ENCODE results near the gene COMMD4. TPM values are rescaled to one million over a fixed set of nuclear protein-coding genes. Genes with fewer than 3 reads are reported as not detected.

Gene COMMD4
- total RNA-seq, 2 experiments from 2014 or later, result 123 to 133 TPM

DNA sequence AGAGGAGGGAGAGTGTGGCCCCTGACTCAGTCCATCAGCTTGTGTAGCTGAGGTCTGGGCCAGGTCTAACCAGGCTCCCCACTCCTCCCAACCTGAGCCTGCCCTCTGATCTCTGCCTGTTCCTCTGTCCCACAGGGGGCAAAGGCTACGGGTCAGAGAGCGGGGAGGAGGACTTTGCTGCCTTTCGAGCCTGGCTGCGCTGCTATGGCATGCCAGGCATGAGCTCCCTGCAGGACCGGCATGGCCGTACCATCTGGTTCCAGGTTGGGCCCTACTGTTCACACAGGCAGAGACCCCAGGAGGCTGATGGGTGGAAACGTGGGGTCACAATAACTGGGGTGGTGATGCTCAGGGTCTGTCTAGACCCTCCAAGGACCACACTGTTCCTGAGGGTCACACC lies 17.7 kb downstream of the COMMD4 start:
- ChIA-PET POLR2A (interaction anchor here (1.3 kb wide), 1 partner anchor 14 kb away, joined by 3 read pairs; no protein-coding TSS in a partner anchor), CTCF (ENCODE audit: unreplicated experiment) (no interaction called here)
- Histone ChIP-seq H3K79me2 (ENCODE audit: insufficient read depth, low read depth, low read length) (no peaks in the 10 kb centered on the region), H3K4me2 (ENCODE audit: low read length) (no peak overlapping the region), H3K9me3 (ENCODE audit: low read length) (no peaks in the 10 kb centered on the region; the same call in 1 of the 2 replicates), H2AFZ (ENCODE audit: low read length) (no peak overlapping the region), H3K4me1 (ENCODE audit: insufficient read depth, low read length, poor library complexity, severe bottlenecking) (peaks cover 23% of the 10 kb centered on the region), H3K4me3 (ENCODE audit: low read depth, low read length, poor library complexity, severe bottlenecking) (no peak overlapping the region), H3K36me3 (ENCODE audit: insufficient read depth, low read length) (peaks cover 84% of the 10 kb centered on the region), H3K9me2 (ENCODE audit: insufficient read depth, low read length) (no peaks in the 10 kb centered on the region), H3K27ac (ENCODE audit: low read depth, low read length, poor library complexity, severe bottlenecking) (no peak overlapping the region), H4K20me1 (ENCODE audit: insufficient read depth, low read length) (no peaks in the 10 kb centered on the region)
- intact Hi-C loops (cut with micrococcal nuclease; ENCODE audit: unreplicated experiment), result no loop called here
- DNase-seq (ENCODE audit: low spot score), result no peak
- TF ChIP-seq EZH2phosphoT487 (IDR thresholded peaks at IDR 0.05; ENCODE audit: borderline replicate concordance, low read depth, low read length), result no peak
- TF ChIP-seq CTCF (conservative IDR thresholded peaks at IDR 0.05; ENCODE audit: low read length), result no peak
- BruUV-seq (replicated peaks), result no TSS peak

GRCh38 chr15:75354454-75354853 lies 18.6 kb downstream of the COMMD4 start:
- no peak overlapping the region for H3K4me3 ChIP-seq (ENCODE audit: low read depth, low read length, poor library complexity, severe bottlenecking)
- no peaks in the 10 kb centered on the region for H3K79me2 ChIP-seq (ENCODE audit: insufficient read depth, low read depth, low read length)
- ChIA-PET CTCF (ENCODE audit: unreplicated experiment) (no interaction called here), POLR2A (interaction anchor here (1.3 kb wide), 1 partner anchor 13 kb away, joined by 3 read pairs; no protein-coding TSS in a partner anchor)
- no peaks in the 10 kb centered on the region; the same call in 1 of the 2 replicates for H3K9me3 ChIP-seq (ENCODE audit: low read length)
- H2AFZ ChIP-seq (ENCODE audit: low read length), result no peak overlapping the region
- no peak overlapping the region for H3K4me2 ChIP-seq (ENCODE audit: low read length)
- BruUV-seq (replicated peaks), result TSS peak; percentile 10
- H3K9me2 ChIP-seq (ENCODE audit: insufficient read depth, low read length), result no peaks in the 10 kb centered on the region
- H4K20me1 ChIP-seq (ENCODE audit: insufficient read depth, low read length), result no peaks in the 10 kb centered on the region
- intact Hi-C loops (cut with micrococcal nuclease; ENCODE audit: unreplicated experiment), result no loop called here
- H3K36me3 ChIP-seq (ENCODE audit: insufficient read depth, low read length), result peaks cover 78% of the 10 kb centered on the region
- DNase-seq (ENCODE audit: low spot score), result no peak
- TF ChIP-seq EZH2phosphoT487 (IDR thresholded peaks at IDR 0.05; ENCODE audit: borderline replicate concordance, low read depth, low read length), result no peak
- TF ChIP-seq CTCF (conservative IDR thresholded peaks at IDR 0.05; ENCODE audit: low read length), result no peak
- peaks cover 15% of the 10 kb centered on the region for H3K4me1 ChIP-seq (ENCODE audit: insufficient read depth, low read length, poor library complexity, severe bottlenecking)
- H3K27ac ChIP-seq (ENCODE audit: low read depth, low read length, poor library complexity, severe bottlenecking), result no peak overlapping the region

- ChIA-PET CTCF (ENCODE audit: unreplicated experiment) (no interaction called here), POLR2A (no interaction called here)
- Histone ChIP-seq H3K4me2 (ENCODE audit: low read length) (no peak overlapping the region), H3K9me3 (ENCODE audit: low read length) (no peaks in the 10 kb centered on the region), H3K79me2 (ENCODE audit: insufficient read depth, low read depth, low read length) (no peaks in the 10 kb centered on the region), H3K4me3 (ENCODE audit: low read depth, low read length, poor library complexity, severe bottlenecking) (no peak overlapping the region), H2AFZ (ENCODE audit: low read length) (no peak overlapping the region), H4K20me1 (ENCODE audit: insufficient read depth, low read length) (no peaks in the 10 kb centered on the region), H3K4me1 (ENCODE audit: insufficient read depth, low read length, poor library complexity, severe bottlenecking) (peaks cover 6% of the 10 kb centered on the region), H3K36me3 (ENCODE audit: insufficient read depth, low read length) (peaks cover 69% of the 10 kb centered on the region), H3K9me2 (ENCODE audit: insufficient read depth, low read length) (no peaks in the 10 kb centered on the region), H3K27ac (ENCODE audit: low read depth, low read length, poor library complexity, severe bottlenecking) (no peak overlapping the region)
- TF ChIP-seq EZH2phosphoT487 (IDR thresholded peaks at IDR 0.05; ENCODE audit: borderline replicate concordance, low read depth, low read length), result no peak
- TF ChIP-seq CTCF (conservative IDR thresholded peaks at IDR 0.05; ENCODE audit: low read length), result no peak
- intact Hi-C loops (cut with micrococcal nuclease; ENCODE audit: unreplicated experiment), result no loop called here
- BruUV-seq (replicated peaks), result no TSS peak
- no peak for DNase-seq (ENCODE audit: low spot score)
These were observed 19.5 kb downstream of the COMMD4 start for GRCh38 chr15:75355369-75355768.

All from OCI-LY7 (cell line).